Measurements from ENCODE around the gene LUC7L. TPM values are rescaled to one million over a fixed set of nuclear protein-coding genes. Genes with fewer than 3 reads are reported as not detected.

LUC7L gene
- total RNA-seq, 4 donors from 2014 or later = 47.6 to 118 (median 93.9) TPM

GRCh38 chr16:247027-247426 lies 17.8 kb upstream of the LUC7L start:
- Histone ChIP-seq H3K27me3 (no peaks in the 10 kb centered on the region), H3K36me3 (no peaks in the 10 kb centered on the region), H3K27ac (no peak overlapping the region), H3K4me1 (no peaks in the 10 kb centered on the region), H3K4me3 (no peak overlapping the region), H3K9me3 (no peaks in the 10 kb centered on the region)
- intact Hi-C loops (cut with DNase I; ENCODE audit: low total_unique reads) = no loop called here
- DNase-seq = no peak
- TF ChIP-seq, protein P1, sequence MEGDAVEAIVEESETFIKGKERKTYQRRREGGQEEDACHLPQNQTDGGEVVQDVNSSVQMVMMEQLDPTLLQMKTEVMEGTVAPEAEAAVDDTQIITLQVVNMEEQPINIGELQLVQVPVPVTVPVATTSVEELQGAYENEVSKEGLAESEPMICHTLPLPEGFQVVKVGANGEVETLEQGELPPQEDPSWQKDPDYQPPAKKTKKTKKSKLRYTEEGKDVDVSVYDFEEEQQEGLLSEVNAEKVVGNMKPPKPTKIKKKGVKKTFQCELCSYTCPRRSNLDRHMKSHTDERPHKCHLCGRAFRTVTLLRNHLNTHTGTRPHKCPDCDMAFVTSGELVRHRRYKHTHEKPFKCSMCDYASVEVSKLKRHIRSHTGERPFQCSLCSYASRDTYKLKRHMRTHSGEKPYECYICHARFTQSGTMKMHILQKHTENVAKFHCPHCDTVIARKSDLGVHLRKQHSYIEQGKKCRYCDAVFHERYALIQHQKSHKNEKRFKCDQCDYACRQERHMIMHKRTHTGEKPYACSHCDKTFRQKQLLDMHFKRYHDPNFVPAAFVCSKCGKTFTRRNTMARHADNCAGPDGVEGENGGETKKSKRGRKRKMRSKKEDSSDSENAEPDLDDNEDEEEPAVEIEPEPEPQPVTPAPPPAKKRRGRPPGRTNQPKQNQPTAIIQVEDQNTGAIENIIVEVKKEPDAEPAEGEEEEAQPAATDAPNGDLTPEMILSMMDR (IDR thresholded peaks at IDR 0.05) = no peak
- TF ChIP-seq POLR2A (IDR thresholded peaks at IDR 0.05) = no peak

DNA sequence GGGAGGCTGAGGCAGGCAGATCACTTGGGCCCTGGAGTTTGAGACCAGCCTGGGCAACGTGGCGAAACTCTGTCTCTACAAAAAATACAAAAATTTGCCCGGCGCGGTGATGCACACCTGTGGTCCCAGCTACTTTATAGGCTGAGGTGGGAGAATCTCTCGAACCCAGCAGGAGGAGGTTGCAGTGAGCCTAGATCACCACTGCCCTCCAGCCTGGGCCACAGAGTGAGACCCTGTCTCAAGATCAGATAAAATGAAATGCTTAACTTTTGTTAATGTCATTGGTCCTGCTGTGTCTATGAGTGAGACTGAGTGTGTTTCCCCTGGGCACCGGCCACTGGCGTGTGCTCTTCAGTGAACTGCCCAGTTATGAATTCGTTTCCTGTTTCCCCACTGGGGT lies 15.9 kb upstream of the LUC7L start:
- H3K4me1 ChIP-seq = no peaks in the 10 kb centered on the region
- no peak for DNase-seq
- no peaks in the 10 kb centered on the region for H3K27me3 ChIP-seq
- intact Hi-C loops (cut with DNase I; ENCODE audit: low total_unique reads) = no loop called here
- H3K27ac ChIP-seq = no peak overlapping the region
- no peak overlapping the region for H3K4me3 ChIP-seq
- no peaks in the 10 kb centered on the region for H3K9me3 ChIP-seq
- no peaks in the 10 kb centered on the region for H3K36me3 ChIP-seq
- TF ChIP-seq, protein P1 (IDR thresholded peaks at IDR 0.05) = no peak
- TF ChIP-seq POLR2A (IDR thresholded peaks at IDR 0.05) = no peak

DNA sequence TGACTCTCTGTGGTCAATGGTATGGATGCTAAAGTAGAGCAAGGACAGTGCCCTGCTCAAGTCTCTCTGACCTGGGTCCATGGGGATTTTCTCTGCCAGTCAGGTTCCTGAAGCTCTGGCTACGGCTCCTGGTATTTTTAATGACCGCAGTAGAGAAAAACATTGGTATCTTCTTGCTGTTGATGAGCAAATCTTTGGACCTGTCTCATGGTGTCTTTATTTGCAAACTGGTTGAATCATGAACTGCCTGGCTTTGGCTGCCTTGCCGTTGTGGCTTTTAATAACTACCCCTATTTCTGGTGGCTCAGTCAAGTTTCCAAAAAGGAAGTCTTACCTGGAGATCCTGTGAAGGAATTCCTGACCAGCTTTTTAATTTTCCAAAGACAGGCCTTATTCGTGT lies 14.1 kb upstream of the LUC7L start:
- no peak for TF ChIP-seq POLR2A (IDR thresholded peaks at IDR 0.05)
- TF ChIP-seq, protein P1 (IDR thresholded peaks at IDR 0.05) = no peak
- no peaks in the 10 kb centered on the region for H3K9me3 ChIP-seq
- no peaks in the 10 kb centered on the region for H3K4me1 ChIP-seq
- intact Hi-C loops (cut with DNase I; ENCODE audit: low total_unique reads) = no loop called here
- H3K27me3 ChIP-seq = no peaks in the 10 kb centered on the region
- H3K27ac ChIP-seq = no peak overlapping the region
- no peak for DNase-seq
- no peak overlapping the region for H3K4me3 ChIP-seq
- H3K36me3 ChIP-seq = no peaks in the 10 kb centered on the region

DNA sequence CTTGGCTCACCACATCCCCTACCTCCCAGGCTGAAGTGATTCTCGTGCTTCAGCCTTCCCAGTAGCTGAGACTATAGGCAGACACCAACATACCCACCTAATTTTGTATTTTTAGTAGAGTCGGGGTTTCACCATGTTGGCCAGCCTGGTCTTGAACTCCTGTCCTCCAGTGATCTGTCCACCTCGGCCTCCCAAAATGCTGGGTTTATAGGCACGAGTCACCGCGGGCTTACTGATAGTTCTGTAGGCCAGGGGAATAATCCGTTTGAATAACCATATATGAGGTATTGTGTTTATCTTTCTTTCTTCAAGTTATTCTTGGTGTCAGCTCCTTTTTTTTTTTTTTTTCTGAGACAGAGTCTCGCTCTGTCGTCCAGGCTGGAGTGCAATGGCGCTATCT lies 13.0 kb upstream of the LUC7L start:
- no peaks in the 10 kb centered on the region for H3K27me3 ChIP-seq
- no peaks in the 10 kb centered on the region for H3K4me1 ChIP-seq
- intact Hi-C loops (cut with DNase I; ENCODE audit: low total_unique reads) = no loop called here
- H3K9me3 ChIP-seq = no peaks in the 10 kb centered on the region
- TF ChIP-seq, protein P1 (IDR thresholded peaks at IDR 0.05) = no peak
- no peak overlapping the region for H3K27ac ChIP-seq
- H3K4me3 ChIP-seq = no peak overlapping the region
- H3K36me3 ChIP-seq = no peaks in the 10 kb centered on the region
- DNase-seq = no peak

DNA sequence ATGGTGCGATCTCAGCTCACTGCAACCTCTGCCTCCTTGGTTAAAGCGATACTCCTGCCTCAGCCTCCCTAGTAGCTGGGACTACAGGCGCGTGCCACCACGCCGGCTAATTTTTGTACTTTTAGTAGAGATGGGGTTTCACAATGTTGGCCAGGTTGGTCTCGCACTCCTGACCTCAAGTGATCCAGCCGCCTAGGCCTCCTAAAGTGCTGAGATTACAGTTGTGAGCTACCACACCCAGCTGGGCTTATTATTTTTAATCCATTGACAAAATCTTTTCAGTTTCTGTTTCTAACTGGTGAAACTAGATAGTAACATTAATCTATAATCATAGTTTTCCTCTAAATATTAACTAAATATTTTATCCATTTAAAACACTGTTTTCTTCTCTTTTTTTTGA lies 11.3 kb upstream of the LUC7L start:
- H3K27me3 ChIP-seq = no peaks in the 10 kb centered on the region
- no peak overlapping the region for H3K4me3 ChIP-seq
- intact Hi-C loops (cut with DNase I; ENCODE audit: low total_unique reads) = no loop called here
- no peaks in the 10 kb centered on the region for H3K4me1 ChIP-seq
- no peaks in the 10 kb centered on the region for H3K9me3 ChIP-seq
- TF ChIP-seq, protein P1 (IDR thresholded peaks at IDR 0.05) = no peak
- TF ChIP-seq POLR2A (IDR thresholded peaks at IDR 0.05) = no peak
- no peak for DNase-seq
- H3K36me3 ChIP-seq = no peaks in the 10 kb centered on the region
- no peak overlapping the region for H3K27ac ChIP-seq

Measured in uterus (tissue), 4 donors.